Bronchial epithelial cell (primary cell): Measurements from ENCODE around the gene NMNAT1. TPM values are rescaled to one million over a fixed set of nuclear protein-coding genes. Genes with fewer than 3 reads are reported as not detected.
"Not testable (repeated sequence)": the region's sequence is repeated elsewhere in the genome, so short reads cannot be mapped to it uniquely, and the experiment has no call there.

Source experiments
- DNase-seq: peaks from one replicate; pipeline ENCODE4 v3.0.0-alpha.2; 2010; ENCODE audit warnings: low read depth
- FAIRE-seq: peaks from 2 replicates; lab custom pipeline; 2011; peaks lifted over from hg19 to GRCh38; lab: Jason Lieb, UNC
- H3K27me3 ChIP-seq: 2 replicates; pipeline ENCODE4 v1.5.1; 2011; ENCODE audit warnings: low read length; ENCODE audit not compliant: control insufficient read depth, insufficient read depth
- H3K36me3 ChIP-seq: 2 replicates; pipeline ENCODE4 v1.5.1; 2011; ENCODE audit warnings: low read length; ENCODE audit not compliant: control insufficient read depth, insufficient read depth
- H3K4me3 ChIP-seq: 2 replicates; pipeline ENCODE4 v1.5.1; 2011; ENCODE audit warnings: mild to moderate bottlenecking, low read depth, low read length, control low read depth
- CTCF ChIP-seq: IDR thresholded peaks from 2 replicates; pipeline ENCODE4 v1.5.1; 2011; ENCODE audit warnings: mild to moderate bottlenecking, moderate library complexity, low read length, control low read depth, inconsistent platforms; ENCODE audit not compliant: insufficient read depth, severe bottlenecking
- total RNA-seq: library from RNA; depleted of rRNA; stranded (reverse); fragments of >200 nt; gene quantifications from 2 replicates; pipeline ENCODE4 v1.2.1, GENCODE V29; 2014

Gene NMNAT1
- total RNA-seq, 1 donor from 2014 or later = 13.2 TPM

GRCh38 chr1:9992910-9993309, 49.6 kb downstream of the NMNAT1 start:
- TF ChIP-seq CTCF = no peak
- FAIRE-seq (no peak), DNase-seq (no peak)
- peaks cover 2% of the 10 kb centered on the region for H3K27me3 ChIP-seq
- H3K4me3 ChIP-seq = no peak overlapping the region
- H3K36me3 ChIP-seq = no peaks in the 10 kb centered on the region

GRCh38 chr1:9993561-9994075, 50.3 kb downstream of the NMNAT1 start:
- no peak for FAIRE-seq
- H3K27me3 ChIP-seq = peaks cover 3% of the 10 kb centered on the region
- DNase-seq = no peak
- TF ChIP-seq CTCF = no peak
- no peak overlapping the region for H3K4me3 ChIP-seq
- H3K36me3 ChIP-seq = no peaks in the 10 kb centered on the region

- FAIRE-seq = no peak
Observed at GRCh38 chr1:9996624-9997582, 53.6 kb downstream of the NMNAT1 start, which contains the start of gene RBP7. RBP7 (plus strand) TSS chr1:9997228; CDS start chr1:9997259, 31 bp downstream.

DNA sequence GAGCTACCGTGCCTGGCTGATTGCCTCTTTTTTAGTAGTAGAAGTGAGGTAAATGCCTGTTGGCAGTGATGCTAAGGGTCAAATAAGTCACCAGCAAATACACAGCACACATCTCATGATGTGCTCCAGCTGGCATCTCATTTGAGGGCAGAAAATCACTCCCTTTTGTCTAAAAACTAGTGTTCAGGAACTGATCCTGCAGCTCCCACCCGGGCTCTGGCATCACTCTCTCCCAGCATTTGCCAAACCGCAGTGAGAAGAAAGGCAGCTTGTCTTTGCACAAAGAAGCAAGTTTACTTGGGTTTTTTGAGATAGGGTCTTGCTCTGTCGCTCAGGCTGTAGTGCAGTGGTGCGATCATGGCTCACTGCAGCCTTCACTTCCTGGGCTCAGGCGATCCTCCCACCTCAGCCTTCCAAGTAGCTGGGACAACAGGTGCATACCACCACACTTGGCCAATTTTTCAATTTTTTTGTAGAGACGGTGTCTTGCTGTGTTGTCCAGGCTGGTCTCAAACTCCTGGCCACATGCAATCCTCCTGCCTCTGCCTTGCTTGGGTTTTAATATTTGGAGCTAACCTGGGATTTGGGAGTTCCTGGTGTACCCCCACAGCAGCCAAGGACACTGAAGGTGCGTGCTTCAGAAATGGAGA, 57.9 kb downstream of the NMNAT1 start:
- FAIRE-seq (no peak), DNase-seq (no peak)
- no peak for TF ChIP-seq CTCF
- H3K36me3 ChIP-seq = no peaks in the 10 kb centered on the region
- H3K4me3 ChIP-seq = no peak overlapping the region
- H3K27me3 ChIP-seq = peaks cover 3% of the 10 kb centered on the region

More at GRCh38 chr1:9996624-9997582, 53.6 kb downstream of the NMNAT1 start, which contains the start of gene RBP7:
- DNase-seq = peak; percentile 21
- TF ChIP-seq CTCF = no peak
- no peaks in the 10 kb centered on the region for H3K36me3 ChIP-seq
- H3K4me3 ChIP-seq = peak within 1 kb of the TSS; percentile 34
- peaks cover 3% of the 10 kb centered on the region for H3K27me3 ChIP-seq

- not testable (repeated sequence) for FAIRE-seq, H3K36me3 ChIP-seq, H3K27me3 ChIP-seq, H3K4me3 ChIP-seq, DNase-seq
Observed at GRCh38 chr1:10005248-10005647, 62.0 kb downstream of the NMNAT1 start.

GRCh38 chr1:10007169-10007568, 63.9 kb downstream of the NMNAT1 start:
- Histone ChIP-seq H3K36me3 (no peaks in the 10 kb centered on the region), H3K27me3 (no peaks in the 10 kb centered on the region), H3K4me3 (no peak overlapping the region)
- DNase-seq (no peak), FAIRE-seq (no peak)
- TF ChIP-seq CTCF = no peak
